Fibroblast of lung (primary cell): ENCODE data around the gene KLC1. TPM values are rescaled to one million over a fixed set of nuclear protein-coding genes. Genes with fewer than 3 reads are reported as not detected.

Experiments used
- DNase-seq, 2 donors: peaks; one replicate each; pipeline versions ENCODE4 v3.0.0 to v3.0.0-alpha.2; 2010; ENCODE audit warnings: low read depth in 2 of 2
- H2AFZ ChIP-seq: 2 replicates; pipeline ENCODE4 v1.5.1; 2012; ENCODE audit warnings: low read length, control low read depth, inconsistent platforms
- H3K27ac ChIP-seq: 2 replicates; pipeline ENCODE4 v1.5.1; 2011; ENCODE audit warnings: low read length, control low read depth; ENCODE audit not compliant: insufficient read depth
- H3K27me3 ChIP-seq: 2 replicates; pipeline ENCODE4 v1.5.1; 2011; ENCODE audit warnings: mild to moderate bottlenecking, low read length; ENCODE audit not compliant: control insufficient read depth, insufficient read depth
- H3K36me3 ChIP-seq: 2 replicates; pipeline ENCODE4 v1.5.1; 2011; ENCODE audit warnings: low read length; ENCODE audit not compliant: control insufficient read depth, insufficient read depth
- H3K4me1 ChIP-seq: 2 replicates; pipeline ENCODE4 v1.5.1; 2011; ENCODE audit warnings: low read length; ENCODE audit not compliant: control insufficient read depth, insufficient read depth; ENCODE audit errors: extremely low read depth
- H3K4me2 ChIP-seq: 2 replicates; pipeline ENCODE4 v1.5.1; 2011; ENCODE audit warnings: low read length, control low read depth; ENCODE audit not compliant: insufficient read depth; ENCODE audit errors: extremely low read depth
- H3K4me3 ChIP-seq, 4 experiments: fragments of 200-600 bp in 1 of 4; sonication (generic) in 1 of 4; replicated peaks in 1 of 4; 2 replicates each; pipeline ENCODE4 v1.5.1; 2011 to 2016; ENCODE audit warnings: low read length in 4 of 4, low read depth in 3 of 4, mild to moderate bottlenecking in 3 of 4, control low read depth in 2 of 4, inconsistent platforms in 1 of 4, mixed read lengths in 1 of 4; ENCODE audit not compliant: insufficient read depth in 1 of 4; ENCODE audit errors: control extremely low read depth in 1 of 4
- H3K79me2 ChIP-seq: 2 replicates; pipeline ENCODE4 v1.5.1; 2012; ENCODE audit warnings: mild to moderate bottlenecking, low read length, inconsistent platforms; ENCODE audit not compliant: control insufficient read depth, insufficient read depth
- H3K9ac ChIP-seq: 2 replicates; pipeline ENCODE4 v1.5.1; 2011; ENCODE audit warnings: mild to moderate bottlenecking, low read length, control low read depth; ENCODE audit not compliant: insufficient read depth
- H3K9me3 ChIP-seq: 2 replicates; pipeline ENCODE4 v1.5.1; 2012; ENCODE audit warnings: low read depth, low read length; ENCODE audit not compliant: control insufficient read depth, insufficient read depth
- H4K20me1 ChIP-seq: 2 replicates; pipeline ENCODE4 v1.5.1; 2011; ENCODE audit warnings: low read length; ENCODE audit not compliant: control insufficient read depth, insufficient read depth; ENCODE audit errors: extremely low read depth
- CTCF ChIP-seq, 2 donors: IDR thresholded peaks in 1 of 2; conservative IDR thresholded peaks in 1 of 2; 1 replicate in 1 of 2; 2 replicates in 1 of 2; pipeline ENCODE4 v1.5.1; 2011 to 2012; ENCODE audit warnings: low read length in 2 of 2, control low read depth in 1 of 2, inconsistent platforms in 1 of 2, low read depth in 1 of 2, mild to moderate bottlenecking in 1 of 2
- EZH2 ChIP-seq: IDR thresholded peaks from 2 replicates; pipeline ENCODE4 v1.5.1; 2012; ENCODE audit warnings: low read length, control low read depth, mild to moderate bottlenecking; ENCODE audit errors: missing control alignments
- polyA plus RNA-seq, 2 donors: library from polyadenylated mRNA; depleted of rRNA in 1 of 2; stranded (reverse) in 1 of 2; unstranded in 1 of 2; fragments of >200 nt; gene quantifications; 2 replicates each; pipeline ENCODE4 v1.2.1, GENCODE V29; 2011 to 2012; ENCODE audit warnings: missing spikeins in 1 of 2
- total RNA-seq: library from RNA; depleted of rRNA; stranded (reverse); fragments of >200 nt; gene quantifications from 2 replicates; pipeline ENCODE4 v1.2.1, GENCODE V29; 2014

Gene KLC1
- total and polyA plus RNA-seq, 2 donors (not counting 1 experiment from before 2014, with no cell fraction given), result 180 to 219 TPM

- H3K79me2 ChIP-seq, result peaks cover 2% of the 10 kb centered on the region
- H3K9ac ChIP-seq, result no peak overlapping the region
- no peak for TF ChIP-seq EZH2
- TF ChIP-seq CTCF (conservative IDR thresholded peaks at IDR 0.05 in 1 of 2, IDR thresholded peaks at IDR 0.05 in 1 of 2; ENCODE audit: low read depth in 1 of 2, low read length in 2 of 2), result no peak
- no peak overlapping the region for H3K27ac ChIP-seq
- peaks cover 37% of the 10 kb centered on the region for H3K36me3 ChIP-seq
- H3K4me3 ChIP-seq, result no peak overlapping the region
- no peak for DNase-seq
- no peaks in the 10 kb centered on the region for H3K27me3 ChIP-seq
- no peaks in the 10 kb centered on the region for H4K20me1 ChIP-seq
- H2AFZ ChIP-seq, result no peak overlapping the region
- H3K9me3 ChIP-seq, result no peaks in the 10 kb centered on the region
- no peak overlapping the region for H3K4me2 ChIP-seq
- H3K4me1 ChIP-seq, result peaks cover 2% of the 10 kb centered on the region
Observed at GRCh38 chr14:103707329-103708263, 78.6 kb downstream of the KLC1 start.

DNA sequence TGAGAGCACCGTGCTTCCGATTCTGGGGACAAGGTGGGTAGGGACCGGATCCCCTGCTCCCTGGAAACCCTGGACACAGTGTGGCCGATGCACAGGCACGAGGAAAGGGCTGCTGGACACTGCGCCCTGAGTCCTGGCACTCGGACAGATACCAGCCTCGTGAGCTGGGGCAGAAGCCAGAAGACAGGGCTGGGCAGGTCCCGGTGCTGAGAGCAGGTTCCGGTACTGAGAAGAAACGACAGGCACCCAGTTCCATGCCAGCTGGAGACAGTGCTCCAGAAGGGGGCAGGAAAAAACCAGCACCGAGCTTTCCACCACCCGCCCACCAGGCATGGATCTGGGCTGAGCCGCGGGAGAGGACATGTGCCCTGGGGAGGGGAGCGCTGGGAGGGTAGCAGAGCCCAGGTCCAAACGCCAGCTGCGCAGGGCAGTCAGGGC lies 79.8 kb downstream of the KLC1 start:
- Histone ChIP-seq H3K36me3 (peaks cover 30% of the 10 kb centered on the region), H3K4me1 (peaks cover 2% of the 10 kb centered on the region), H2AFZ (no peak overlapping the region), H3K27ac (no peak overlapping the region), H3K9ac (no peak overlapping the region), H3K4me3 (no peak overlapping the region), H3K27me3 (no peaks in the 10 kb centered on the region), H4K20me1 (no peaks in the 10 kb centered on the region), H3K79me2 (peaks cover 12% of the 10 kb centered on the region), H3K9me3 (no peaks in the 10 kb centered on the region), H3K4me2 (no peak overlapping the region)
- DNase-seq, result no peak
- TF ChIP-seq EZH2, result no peak

GRCh38 chr14:103709814-103710213 lies 80.8 kb downstream of the KLC1 start:
- Histone ChIP-seq H3K9ac (no peak overlapping the region), H3K4me2 (no peak overlapping the region), H3K27ac (no peak overlapping the region), H3K9me3 (no peaks in the 10 kb centered on the region), H3K4me1 (peaks cover 2% of the 10 kb centered on the region), H3K79me2 (peaks cover 20% of the 10 kb centered on the region), H3K27me3 (no peaks in the 10 kb centered on the region), H3K36me3 (peaks cover 26% of the 10 kb centered on the region), H4K20me1 (no peaks in the 10 kb centered on the region), H2AFZ (no peak overlapping the region), H3K4me3 (no peak overlapping the region)
- no peak for DNase-seq
- TF ChIP-seq CTCF (conservative IDR thresholded peaks at IDR 0.05 in 1 of 2, IDR thresholded peaks at IDR 0.05 in 1 of 2; ENCODE audit: low read depth in 1 of 2, low read length in 2 of 2) (no peak), EZH2 (no peak)
